GM23248 (cell line): Measurements from ENCODE around the gene GPR137B. TPM values are rescaled to one million over a fixed set of nuclear protein-coding genes. Genes with fewer than 3 reads are reported as not detected.

Experiments
- DNase-seq: peaks from one replicate; pipeline ENCODE4 v3.0.0-alpha.2; 2015
- H2AFZ ChIP-seq: fragments of 200-600 bp; sonication (generic); 2 replicates; pipeline ENCODE4 v1.6.1; 2016; ENCODE audit warnings: antibody characterized with exemption
- H3F3A ChIP-seq: fragments of 200-600 bp; sonication (generic); 2 replicates; pipeline ENCODE4 v1.6.1; 2016; ENCODE audit warnings: mild to moderate bottlenecking, antibody characterized with exemption, mixed run types; ENCODE audit not compliant: insufficient read depth
- H3K27ac ChIP-seq: fragments of 200-600 bp; sonication (generic); 2 replicates; pipeline ENCODE4 v1.5.1; 2016; ENCODE audit warnings: mild to moderate bottlenecking
- H3K27me3 ChIP-seq: fragments of 200-600 bp; sonication (generic); replicated peaks from 2 replicates; pipeline ENCODE4 v1.6.1; 2016; ENCODE audit warnings: mild to moderate bottlenecking; ENCODE audit not compliant: insufficient read depth
- H3K36me3 ChIP-seq: fragments of 200-600 bp; sonication (generic); 2 replicates; pipeline ENCODE4 v1.6.1; 2016; ENCODE audit warnings: low read depth, mild to moderate bottlenecking
- H3K4me1 ChIP-seq: fragments of 200-600 bp; sonication (generic); 2 replicates; pipeline ENCODE4 v1.6.1; 2016; ENCODE audit warnings: mild to moderate bottlenecking; ENCODE audit not compliant: insufficient read depth
- H3K4me2 ChIP-seq: fragments of 200-600 bp; sonication (generic); one replicate; pipeline ENCODE4 v1.6.1; 2016; ENCODE audit warnings: mild to moderate bottlenecking; ENCODE audit not compliant: unreplicated experiment
- H3K4me3 ChIP-seq: fragments of 200-600 bp; sonication (generic); 2 replicates; pipeline ENCODE4 v1.5.1; 2016; ENCODE audit warnings: mild to moderate bottlenecking
- H3K79me2 ChIP-seq: fragments of 200-600 bp; sonication (generic); 2 replicates; pipeline ENCODE4 v1.6.1; 2016; ENCODE audit warnings: mild to moderate bottlenecking; ENCODE audit not compliant: insufficient read depth
- H3K9ac ChIP-seq: fragments of 200-600 bp; sonication (generic); 2 replicates; pipeline ENCODE4 v1.6.1; 2016; ENCODE audit warnings: mild to moderate bottlenecking
- H3K9me2 ChIP-seq: fragments of 200-600 bp; sonication (generic); 2 replicates; pipeline ENCODE4 v1.6.1; 2016; ENCODE audit warnings: mixed run types, mild to moderate bottlenecking, moderate library complexity; ENCODE audit not compliant: insufficient read depth
- H3K9me3 ChIP-seq: fragments of 200-600 bp; sonication (generic); one replicate; pipeline ENCODE4 v1.6.1; 2017; ENCODE audit warnings: low read depth
- H4K20me1 ChIP-seq: fragments of 200-600 bp; sonication (generic); 2 replicates; pipeline ENCODE4 v1.6.0; 2016; ENCODE audit not compliant: insufficient read depth
- EZH2 ChIP-seq: fragments of 200-600 bp; sonication (generic); IDR thresholded peaks from 2 replicates; pipeline ENCODE4 v1.6.1; 2018; ENCODE audit warnings: antibody characterized with exemption, mild to moderate bottlenecking; ENCODE audit not compliant: insufficient read depth, poor library complexity, severe bottlenecking
- EZH2phosphoT487 ChIP-seq: fragments of 200-600 bp; sonication (generic); IDR thresholded peaks from 2 replicates; pipeline ENCODE4 v1.6.1; 2018; ENCODE audit warnings: antibody characterized with exemption, moderate library complexity, mild to moderate bottlenecking, low read depth; ENCODE audit not compliant: insufficient read depth
- WGBS, 2 experiments: methylation state at CpG; one replicate each; pipeline ENCODE4 v1.1.6; 2015 to 2017; ENCODE audit warnings: low lambda C conversion rate in 2 of 2, low coverage in 1 of 2; ENCODE audit errors: missing lambda C conversion rate in 2 of 2; 5-methylcytosine and 5-hydroxymethylcytosine counted together
- in situ Hi-C: fragments of 300-500 bp; cut with MboI; formaldehyde crosslinking; loops from 2 replicates; pipeline ENCODE4 v1.15.0; 2020
- polyA plus RNA-seq: library from polyadenylated mRNA; unstranded; fragments of >200 nt; fragmentation: Nextera tagmentation; extraction: Ambion mirVana; gene quantifications from 2 replicates; pipeline ENCODE4 v1.2.1, GENCODE V29; 2016
- total RNA-seq: library from RNA; depleted of rRNA; stranded (reverse); fragments of >200 nt; shearing (Covaris generic); gene quantifications from 2 replicates; pipeline ENCODE4 v1.2.3, GENCODE V29; 2014

GPR137B gene
- total and polyA plus RNA-seq, 2 experiments from 2014 or later: 26.0 to 30.6 TPM

- Histone ChIP-seq H3K4me3 (no peak overlapping the region), H3K79me2 (no peaks in the 10 kb centered on the region), H3K36me3 (no peaks in the 10 kb centered on the region), H4K20me1 (no peaks in the 10 kb centered on the region), H3K4me2 (no peak overlapping the region), H3K27me3 (peaks cover 6% of the 10 kb centered on the region; the same call in 1 of the 2 replicates), H3K9me2 (no peaks in the 10 kb centered on the region), H3K9me3 (no peaks in the 10 kb centered on the region), H3K9ac (no peak overlapping the region), H2AFZ (no peak overlapping the region), H3K4me1 (no peaks in the 10 kb centered on the region), H3K27ac (no peak overlapping the region), H3F3A (no peaks in the 10 kb centered on the region)
- no peak for DNase-seq
- 63 to 65% methylated on average over 15 of the region's 15 CpGs for WGBS, 2 experiments
- in situ Hi-C loops: loop anchor here (25.0 kb wide), 2 partner anchors 774 to 1449 kb away; no protein-coding TSS in a partner anchor
- no peak for TF ChIP-seq EZH2phosphoT487
- TF ChIP-seq EZH2: no peak
Measured at GRCh38 chr1:236113324-236114032, 28.9 kb upstream of the GPR137B start.

- TF ChIP-seq EZH2 (no peak), EZH2phosphoT487 (no peak)
- WGBS, 2 experiments: 88 to 89% methylated on average over 5 of the region's 5 CpGs
- Histone ChIP-seq H4K20me1 (no peaks in the 10 kb centered on the region), H3K4me1 (no peaks in the 10 kb centered on the region), H3K4me3 (no peak overlapping the region), H3K9ac (no peak overlapping the region), H3F3A (no peaks in the 10 kb centered on the region), H3K9me2 (no peaks in the 10 kb centered on the region), H3K36me3 (no peaks in the 10 kb centered on the region), H3K9me3 (no peaks in the 10 kb centered on the region), H3K4me2 (no peak overlapping the region), H2AFZ (no peak overlapping the region), H3K79me2 (no peaks in the 10 kb centered on the region), H3K27me3 (peaks cover 7% of the 10 kb centered on the region; the same call in 1 of the 2 replicates), H3K27ac (no peak overlapping the region)
- in situ Hi-C loops: loop anchor here (25.0 kb wide), 2 partner anchors 773 to 1448 kb away; no protein-coding TSS in a partner anchor
- no peak for DNase-seq
Measured at GRCh38 chr1:236114076-236114747, 28.1 kb upstream of the GPR137B start.

- 57 to 60% methylated on average over 8 of the region's 8 CpGs for WGBS, 2 experiments
- H3F3A ChIP-seq: no peaks in the 10 kb centered on the region
- no peaks in the 10 kb centered on the region for H3K79me2 ChIP-seq
- no peaks in the 10 kb centered on the region for H3K4me1 ChIP-seq
- in situ Hi-C loops: loop anchor here (25.0 kb wide), 2 partner anchors 770 to 1445 kb away; no protein-coding TSS in a partner anchor
- TF ChIP-seq EZH2: no peak
- no peak for TF ChIP-seq EZH2phosphoT487
- DNase-seq: no peak
- H3K27ac ChIP-seq: no peak overlapping the region
- no peaks in the 10 kb centered on the region for H4K20me1 ChIP-seq
- H3K4me3 ChIP-seq: no peak overlapping the region
- H3K9me3 ChIP-seq: no peaks in the 10 kb centered on the region
- no peaks in the 10 kb centered on the region for H3K9me2 ChIP-seq
- H3K36me3 ChIP-seq: no peaks in the 10 kb centered on the region
- no peak overlapping the region for H3K9ac ChIP-seq
- no peak overlapping the region for H2AFZ ChIP-seq
- H3K27me3 ChIP-seq: peaks cover 7% of the 10 kb centered on the region
- no peak overlapping the region for H3K4me2 ChIP-seq
Measured at GRCh38 chr1:236117710-236118109, 24.6 kb upstream of the GPR137B start.

GRCh38 chr1:236119943-236120484 is 22.3 kb upstream of the GPR137B start:
- no peaks in the 10 kb centered on the region for H3K36me3 ChIP-seq
- 76 to 78% methylated on average over 12 of the region's 12 CpGs for WGBS, 2 experiments
- no peaks in the 10 kb centered on the region for H4K20me1 ChIP-seq
- H3K79me2 ChIP-seq: no peaks in the 10 kb centered on the region
- no peak overlapping the region for H3K4me2 ChIP-seq
- DNase-seq: no peak
- no peak overlapping the region for H2AFZ ChIP-seq
- peaks cover 7% of the 10 kb centered on the region for H3K27me3 ChIP-seq
- in situ Hi-C loops: loop anchor here (25.0 kb wide), 2 partner anchors 767 to 1442 kb away; no protein-coding TSS in a partner anchor
- H3K9me3 ChIP-seq: no peaks in the 10 kb centered on the region
- no peak overlapping the region for H3K27ac ChIP-seq
- TF ChIP-seq EZH2: no peak
- TF ChIP-seq EZH2phosphoT487: no peak
- no peaks in the 10 kb centered on the region for H3K9me2 ChIP-seq
- H3K9ac ChIP-seq: no peak overlapping the region
- no peaks in the 10 kb centered on the region for H3K4me1 ChIP-seq
- H3F3A ChIP-seq: no peaks in the 10 kb centered on the region
- H3K4me3 ChIP-seq: no peak overlapping the region
